Thoracic aorta (tissue), 2 donors: ENCODE results near the gene FAM9C. TPM values are rescaled to one million over a fixed set of nuclear protein-coding genes. Genes with fewer than 3 reads are reported as not detected.

Experiments used
- ATAC-seq: fragments of 150-250 bp; one replicate; pipeline ENCODE4 v1.8.0; 2017; ENCODE audit warnings: low read depth; ENCODE audit not compliant: insufficient number of reproducible peaks, low FRiP score
- DNase-seq: peaks from one replicate; pipeline ENCODE4 v3.0.0-alpha.2; 2020; ENCODE audit warnings: low spot score
- H3K27ac ChIP-seq, 2 donors: fragments of 200-600 bp; sonication (generic); 1 replicate in 1 of 2; 2 replicates in 1 of 2; pipeline ENCODE4 v1.5.1; 2016; ENCODE audit warnings: mild to moderate bottlenecking in 2 of 2, moderate library complexity in 2 of 2
- H3K27me3 ChIP-seq: fragments of 200-600 bp; sonication (generic); replicated peaks from 2 replicates; pipeline ENCODE4 v1.6.0; 2016; ENCODE audit warnings: mild to moderate bottlenecking; ENCODE audit not compliant: insufficient read depth
- H3K36me3 ChIP-seq: fragments of 200-600 bp; sonication (generic); one replicate; pipeline ENCODE4 v1.5.1; 2016
- H3K4me1 ChIP-seq, 2 donors: fragments of 200-600 bp; sonication (generic); 1 replicate in 1 of 2; 2 replicates in 1 of 2; pipeline versions ENCODE4 v1.5.1 to v1.6.0; 2016; ENCODE audit warnings: low read depth in 2 of 2, mild to moderate bottlenecking in 1 of 2; ENCODE audit not compliant: control insufficient read depth in 1 of 2
- H3K4me3 ChIP-seq: fragments of 200-600 bp; sonication (generic); 2 replicates; pipeline ENCODE4 v1.5.1; 2016; ENCODE audit warnings: mild to moderate bottlenecking
- H3K9me3 ChIP-seq: fragments of 200-600 bp; sonication (generic); 2 replicates; pipeline ENCODE4 v1.5.1; 2016
- total RNA-seq, 2 donors: library from RNA; depleted of rRNA; stranded (reverse); fragments of >200 nt; gene quantifications; one replicate each; pipeline versions ENCODE4 v1.1.0 to v1.2.3, GENCODE V29; 2016
- TF ChIP-seq, protein P1 (sequence below): fragments of 200-600 bp; sonication (generic); IDR thresholded peaks from one replicate; pipeline ENCODE4 v1.5.1; 2019; ENCODE audit warnings: antibody characterized with exemption

FAM9C gene
- total RNA-seq, 2 donors from 2014 or later, result not detected

DNA sequence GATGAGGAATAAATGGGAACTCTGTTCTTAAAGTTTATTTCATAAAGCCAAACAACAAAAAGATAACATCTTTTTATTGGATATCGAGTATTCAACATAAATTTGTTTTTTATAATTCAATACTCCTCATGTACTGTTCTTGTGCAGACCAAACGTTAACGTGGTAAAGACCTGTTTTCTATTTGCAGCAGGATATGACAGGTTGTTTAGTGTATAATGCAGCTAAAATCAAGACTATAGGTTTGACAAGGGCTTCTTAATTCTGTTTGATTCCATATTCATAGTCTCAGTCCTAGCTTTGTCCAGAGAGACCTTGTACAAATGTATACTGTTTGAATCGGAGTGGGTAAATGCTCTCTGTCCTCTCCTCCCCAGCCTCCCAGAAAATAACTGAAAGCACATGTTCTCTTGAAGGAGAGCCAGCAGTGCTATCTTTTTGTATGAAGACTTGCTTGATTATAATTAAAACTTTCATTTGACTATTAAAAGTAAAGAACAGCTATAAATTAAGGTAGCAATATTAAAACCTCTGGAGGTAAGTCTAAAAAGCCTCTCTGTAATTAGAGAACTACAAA lies 51.8 kb downstream of the FAM9C start:
- TF ChIP-seq, protein P1, sequence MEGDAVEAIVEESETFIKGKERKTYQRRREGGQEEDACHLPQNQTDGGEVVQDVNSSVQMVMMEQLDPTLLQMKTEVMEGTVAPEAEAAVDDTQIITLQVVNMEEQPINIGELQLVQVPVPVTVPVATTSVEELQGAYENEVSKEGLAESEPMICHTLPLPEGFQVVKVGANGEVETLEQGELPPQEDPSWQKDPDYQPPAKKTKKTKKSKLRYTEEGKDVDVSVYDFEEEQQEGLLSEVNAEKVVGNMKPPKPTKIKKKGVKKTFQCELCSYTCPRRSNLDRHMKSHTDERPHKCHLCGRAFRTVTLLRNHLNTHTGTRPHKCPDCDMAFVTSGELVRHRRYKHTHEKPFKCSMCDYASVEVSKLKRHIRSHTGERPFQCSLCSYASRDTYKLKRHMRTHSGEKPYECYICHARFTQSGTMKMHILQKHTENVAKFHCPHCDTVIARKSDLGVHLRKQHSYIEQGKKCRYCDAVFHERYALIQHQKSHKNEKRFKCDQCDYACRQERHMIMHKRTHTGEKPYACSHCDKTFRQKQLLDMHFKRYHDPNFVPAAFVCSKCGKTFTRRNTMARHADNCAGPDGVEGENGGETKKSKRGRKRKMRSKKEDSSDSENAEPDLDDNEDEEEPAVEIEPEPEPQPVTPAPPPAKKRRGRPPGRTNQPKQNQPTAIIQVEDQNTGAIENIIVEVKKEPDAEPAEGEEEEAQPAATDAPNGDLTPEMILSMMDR, result no peak
- Histone ChIP-seq H3K27me3 (no peaks in the 10 kb centered on the region), H3K36me3 (no peaks in the 10 kb centered on the region), H3K4me1 (peaks cover 0 to 11% of the 10 kb centered on the region in 2 donors), H3K27ac (peak overlapping the region; percentile 17 to 47), H3K9me3 (no peaks in the 10 kb centered on the region), H3K4me3 (no peak overlapping the region)
- no peak for DNase-seq
- ATAC-seq, result no peak

DNA sequence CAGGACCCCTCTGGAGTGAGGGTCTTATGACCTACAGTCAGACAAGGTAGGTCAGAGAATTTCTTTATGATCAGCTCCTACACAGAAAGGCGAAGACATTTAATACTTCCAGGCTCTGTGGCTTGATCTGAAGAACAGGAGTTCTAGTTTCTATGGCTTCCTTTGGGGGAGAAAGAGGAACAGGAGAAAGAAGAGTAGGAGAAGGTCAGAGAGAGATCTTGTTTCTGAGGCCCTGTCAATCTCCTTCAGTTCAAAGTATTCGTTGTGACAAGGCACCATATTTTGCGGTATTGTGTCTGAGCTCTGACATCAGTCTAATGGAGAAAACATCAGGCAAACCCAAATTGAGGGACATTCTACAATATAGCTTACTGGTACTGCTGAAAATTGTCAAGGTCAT lies 52.8 kb downstream of the FAM9C start:
- no peak for ATAC-seq
- no peak overlapping the region for H3K27ac ChIP-seq

DNA sequence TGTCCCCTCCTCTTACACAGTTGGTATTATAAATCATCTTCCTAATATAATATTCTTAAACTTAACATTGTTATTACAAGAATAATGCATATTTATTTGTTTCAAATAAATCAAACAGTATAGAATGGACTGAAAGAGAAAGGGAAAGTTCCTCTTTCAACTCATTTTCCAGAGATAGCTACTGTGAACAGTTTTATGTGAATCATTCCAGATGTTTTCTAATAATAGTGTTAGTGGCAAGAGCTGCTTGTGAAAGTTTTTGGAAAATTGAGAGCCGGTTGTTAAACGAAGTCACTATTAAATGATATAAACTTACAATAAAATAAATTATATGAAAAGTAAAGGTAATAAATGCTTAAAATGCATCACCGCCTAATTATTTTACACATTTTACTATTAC lies 55.0 kb downstream of the FAM9C start:
- Histone ChIP-seq H3K27ac (peak overlapping the region in 1 of 2 donors; percentile 13), H3K4me3 (no peak overlapping the region)

More for the DNA sequence above, 52.8 kb downstream of the FAM9C start:
- no peak overlapping the region for H3K4me3 ChIP-seq
- no peaks in the 10 kb centered on the region for H3K36me3 ChIP-seq
- no peaks in the 10 kb centered on the region for H3K27me3 ChIP-seq
- DNase-seq, result no peak
- TF ChIP-seq, protein P1, result no peak
- no peaks in the 10 kb centered on the region for H3K9me3 ChIP-seq
- H3K4me1 ChIP-seq, result peaks cover 0 to 11% of the 10 kb centered on the region in 2 donors

DNA sequence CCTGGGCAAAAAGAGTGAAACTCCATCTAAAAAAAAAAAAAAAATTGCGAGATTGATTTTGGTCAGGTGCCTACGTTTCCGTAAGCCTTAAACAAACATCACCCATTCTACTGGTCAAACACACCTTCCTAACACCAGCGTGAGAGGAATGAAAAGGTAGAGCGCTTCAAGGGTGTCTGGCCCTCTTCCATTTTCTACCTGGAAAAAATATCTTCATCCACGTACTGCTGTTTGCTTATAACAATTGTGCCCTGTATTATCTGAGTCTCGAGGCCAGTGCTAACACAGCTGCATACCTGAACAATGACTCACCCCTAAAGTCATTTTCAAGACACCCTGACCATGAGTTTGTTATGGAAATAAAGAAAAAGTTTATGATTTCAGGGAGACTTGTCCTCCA lies 55.6 kb downstream of the FAM9C start:
- peak overlapping the region in 1 of 2 donors; percentile 13 for H3K27ac ChIP-seq
- TF ChIP-seq, protein P1, result no peak
- no peaks in the 10 kb centered on the region for H3K36me3 ChIP-seq
- DNase-seq (no peak), ATAC-seq (peak; percentile 50)
- H3K4me1 ChIP-seq, result peaks cover 0 to 5% of the 10 kb centered on the region in 2 donors
- peak overlapping the region; percentile 60 for H3K4me3 ChIP-seq
- no peaks in the 10 kb centered on the region for H3K27me3 ChIP-seq
- no peaks in the 10 kb centered on the region for H3K9me3 ChIP-seq

More for the DNA sequence above, 55.0 kb downstream of the FAM9C start:
- no peak for DNase-seq
- no peak for ATAC-seq
- Histone ChIP-seq H3K36me3 (no peaks in the 10 kb centered on the region), H3K4me1 (peaks cover 0 to 11% of the 10 kb centered on the region in 2 donors), H3K27me3 (no peaks in the 10 kb centered on the region), H3K9me3 (no peaks in the 10 kb centered on the region)
- TF ChIP-seq, protein P1, result no peak

DNA sequence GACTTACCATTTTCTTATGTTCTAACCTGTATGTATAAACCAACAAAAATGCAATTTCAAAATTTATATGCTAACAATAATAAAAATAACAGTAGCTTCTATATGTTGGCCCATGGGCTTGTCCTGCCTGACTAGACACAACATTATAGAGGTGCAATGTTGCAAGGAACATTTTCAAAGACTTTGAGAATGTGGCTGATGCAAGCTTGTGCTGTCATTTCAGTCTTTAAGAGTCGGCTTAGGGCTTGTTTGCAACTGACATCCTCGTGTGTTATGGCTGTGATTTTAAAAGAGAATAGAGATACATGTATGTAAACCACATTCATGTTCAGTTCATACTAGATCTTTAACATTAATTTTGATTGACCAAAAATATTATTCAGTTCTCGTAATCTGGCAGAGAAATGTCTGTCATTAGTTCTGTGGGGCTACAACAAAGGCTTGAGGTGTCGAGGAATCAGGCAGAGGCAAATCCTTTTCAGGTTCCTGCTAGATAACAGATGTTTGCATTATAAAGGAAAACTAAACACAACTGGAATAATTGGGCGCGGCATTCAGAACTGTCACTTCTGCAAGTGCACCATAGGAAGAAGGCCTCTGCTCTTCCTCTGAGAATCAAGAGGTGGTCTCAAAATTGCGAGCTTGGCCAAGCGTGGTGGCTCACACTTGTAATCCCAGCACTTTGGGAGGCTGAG lies 56.4 kb downstream of the FAM9C start:
- no peak for ATAC-seq
- H3K36me3 ChIP-seq, result no peaks in the 10 kb centered on the region

More for the DNA sequence above, 56.4 kb downstream of the FAM9C start:
- Histone ChIP-seq H3K4me1 (peaks cover 0 to 4% of the 10 kb centered on the region in 2 donors), H3K27ac (peak overlapping the region in 1 of 2 donors; percentile 13), H3K9me3 (no peaks in the 10 kb centered on the region), H3K27me3 (no peaks in the 10 kb centered on the region), H3K4me3 (peak overlapping the region; percentile 60)
- TF ChIP-seq, protein P1, result no peak
- no peak for DNase-seq
